ENCODE results near the gene SAMD4A.

SAMD4A gene

GRCh38 chr14:54769951-54770863 lies 203.3 kb downstream of the SAMD4A start:
- in situ Hi-C loops (cut with MboI; ENCODE audit: low pct_unique_long_range_greater_than_20kb, low sequenced_read_pairs, unreplicated experiment), result loop anchor here (10.0 kb wide), 1 partner anchor 215 kb away; no protein-coding TSS in a partner anchor
- no peak for DNase-seq (ENCODE audit: low spot score)
- TF ChIP-seq CTCF (IDR thresholded peaks at IDR 0.05; ENCODE audit: extremely low read depth, insufficient read depth, missing control alignments), result no peak

GRCh38 chr14:54771411-54772027 lies 204.6 kb downstream of the SAMD4A start:
- TF ChIP-seq CTCF (IDR thresholded peaks at IDR 0.05; ENCODE audit: extremely low read depth, insufficient read depth, missing control alignments), result no peak
- in situ Hi-C loops (cut with MboI; ENCODE audit: low pct_unique_long_range_greater_than_20kb, low sequenced_read_pairs, unreplicated experiment), result loop anchor here (10.0 kb wide), 1 partner anchor 217 kb away; no protein-coding TSS in a partner anchor
- no peak for DNase-seq (ENCODE audit: low spot score)

GRCh38 chr14:54772451-54772881 lies 205.5 kb downstream of the SAMD4A start:
- TF ChIP-seq CTCF (IDR thresholded peaks at IDR 0.05; ENCODE audit: extremely low read depth, insufficient read depth, missing control alignments), result no peak
- DNase-seq (ENCODE audit: low spot score), result no peak
- in situ Hi-C loops (cut with MboI; ENCODE audit: low pct_unique_long_range_greater_than_20kb, low sequenced_read_pairs, unreplicated experiment), result loop anchor here (10.0 kb wide), 1 partner anchor 218 kb away; no protein-coding TSS in a partner anchor

- in situ Hi-C loops (cut with MboI; ENCODE audit: low pct_unique_long_range_greater_than_20kb, low sequenced_read_pairs, unreplicated experiment), result loop anchor here (10.0 kb wide), 1 partner anchor 219 kb away; no protein-coding TSS in a partner anchor
- DNase-seq (ENCODE audit: low spot score), result peak; percentile 84
- TF ChIP-seq CTCF (IDR thresholded peaks at IDR 0.05; ENCODE audit: extremely low read depth, insufficient read depth, missing control alignments), result peak; percentile 46
Measured at GRCh38 chr14:54773171-54774006, 206.5 kb downstream of the SAMD4A start.

GRCh38 chr14:54774824-54775223 lies 207.9 kb downstream of the SAMD4A start:
- TF ChIP-seq CTCF (IDR thresholded peaks at IDR 0.05; ENCODE audit: extremely low read depth, insufficient read depth, missing control alignments), result no peak

More at GRCh38 chr14:54774824-54775223, 207.9 kb downstream of the SAMD4A start:
- in situ Hi-C loops (cut with MboI; ENCODE audit: low pct_unique_long_range_greater_than_20kb, low sequenced_read_pairs, unreplicated experiment), result loop anchor here (10.0 kb wide), 1 partner anchor 220 kb away; no protein-coding TSS in a partner anchor
- no peak for DNase-seq (ENCODE audit: low spot score)
